ENCODE measurements around the gene TMPRSS13.

TMPRSS13 gene

DNA sequence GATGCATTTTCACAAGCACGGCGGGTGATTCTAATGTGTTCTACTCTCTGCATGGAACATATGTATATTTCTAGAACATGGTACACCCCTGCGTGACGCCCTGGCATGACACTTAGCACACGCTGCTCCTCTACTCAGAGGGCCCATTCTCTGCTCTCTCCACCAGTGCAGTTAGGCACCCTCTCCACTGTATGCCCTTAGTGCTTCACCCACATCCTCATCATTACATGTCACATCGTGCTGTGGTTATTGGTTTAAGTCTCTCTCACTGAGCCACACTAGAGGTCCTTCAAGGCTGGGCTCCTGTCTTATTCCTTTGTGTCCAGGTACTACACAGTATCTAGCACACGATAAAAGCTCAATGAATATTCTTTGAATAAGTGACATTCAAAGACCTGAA, 16.7 kb downstream of the TMPRSS13 start:
- DNase-seq (ENCODE audit: low read depth): no peak

DNA sequence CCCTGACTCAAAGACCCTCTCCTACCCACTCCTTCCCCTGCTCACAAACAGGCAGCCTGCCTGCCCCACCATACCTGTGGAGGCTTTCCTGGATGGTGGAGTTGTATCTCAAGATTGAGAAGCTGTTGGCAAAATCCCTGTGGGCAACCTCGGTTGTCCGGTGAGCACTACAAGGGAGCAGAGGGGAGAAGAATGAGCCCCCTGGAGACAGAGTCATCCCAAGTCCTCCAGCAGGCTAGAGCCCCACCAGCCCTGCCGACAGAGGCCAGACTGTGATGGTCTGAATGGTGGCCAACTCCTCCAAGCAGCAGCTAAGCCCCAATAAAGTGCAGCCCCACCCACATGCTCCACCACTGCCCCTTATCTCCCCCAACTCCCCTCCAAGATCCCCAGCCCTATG, 17.5 kb downstream of the TMPRSS13 start:
- no peak for DNase-seq (ENCODE audit: low read depth)

DNA sequence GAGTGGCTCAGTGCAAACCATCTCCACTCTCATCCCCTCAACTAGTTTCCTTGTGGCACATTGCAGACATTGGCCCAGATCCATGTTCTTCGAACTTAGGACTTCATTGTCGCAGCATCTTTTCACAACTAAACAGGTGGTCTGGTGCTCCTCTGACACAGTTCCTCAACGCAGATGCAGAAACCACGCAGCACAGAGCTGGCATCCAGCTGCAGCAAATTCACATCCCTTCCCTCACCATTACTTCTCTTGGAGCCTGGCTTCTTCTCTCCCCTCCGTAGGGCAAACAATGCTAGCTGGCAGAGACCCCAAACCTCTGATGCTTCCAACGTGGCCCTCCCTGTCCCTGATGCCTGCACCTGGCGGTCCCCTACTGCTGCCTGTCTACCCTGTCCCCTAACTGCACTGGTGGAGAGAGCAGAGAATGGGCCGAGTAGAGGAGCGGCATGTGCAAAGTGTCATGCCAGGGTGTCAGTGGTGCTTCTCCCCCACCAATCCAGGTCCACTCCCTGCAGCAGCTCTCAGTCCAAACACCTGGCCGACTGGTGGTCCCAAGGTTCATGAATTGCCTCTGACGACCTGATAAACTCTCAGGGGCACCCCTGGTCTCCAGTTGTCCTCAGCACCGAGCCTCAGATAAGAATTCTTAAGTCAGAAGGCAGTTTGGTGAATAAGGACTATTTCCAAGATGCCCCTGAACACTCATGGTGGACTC, 18.1 kb downstream of the TMPRSS13 start:
- no peak for DNase-seq (ENCODE audit: low read depth)

DNA sequence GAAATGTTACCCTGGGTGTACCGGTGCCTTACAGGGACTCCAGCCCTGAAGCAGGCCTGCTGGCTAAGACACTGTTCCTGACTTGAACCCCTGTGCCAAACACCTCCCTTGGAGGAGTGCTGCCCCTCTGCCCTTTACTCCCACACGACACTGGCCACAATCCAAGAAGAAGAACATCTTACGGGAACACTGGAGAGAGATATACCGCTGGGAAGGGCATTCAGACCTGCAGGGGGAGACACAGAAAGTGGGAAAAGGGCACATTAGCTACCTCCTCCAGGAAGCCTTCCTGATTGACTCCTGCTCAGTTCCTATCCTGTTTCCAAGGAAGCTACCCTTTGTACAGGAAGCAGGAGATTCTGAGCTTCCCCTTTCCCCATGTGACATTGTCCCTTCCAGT, 18.7 kb downstream of the TMPRSS13 start:
- DNase-seq (ENCODE audit: low read depth): no peak

DNA sequence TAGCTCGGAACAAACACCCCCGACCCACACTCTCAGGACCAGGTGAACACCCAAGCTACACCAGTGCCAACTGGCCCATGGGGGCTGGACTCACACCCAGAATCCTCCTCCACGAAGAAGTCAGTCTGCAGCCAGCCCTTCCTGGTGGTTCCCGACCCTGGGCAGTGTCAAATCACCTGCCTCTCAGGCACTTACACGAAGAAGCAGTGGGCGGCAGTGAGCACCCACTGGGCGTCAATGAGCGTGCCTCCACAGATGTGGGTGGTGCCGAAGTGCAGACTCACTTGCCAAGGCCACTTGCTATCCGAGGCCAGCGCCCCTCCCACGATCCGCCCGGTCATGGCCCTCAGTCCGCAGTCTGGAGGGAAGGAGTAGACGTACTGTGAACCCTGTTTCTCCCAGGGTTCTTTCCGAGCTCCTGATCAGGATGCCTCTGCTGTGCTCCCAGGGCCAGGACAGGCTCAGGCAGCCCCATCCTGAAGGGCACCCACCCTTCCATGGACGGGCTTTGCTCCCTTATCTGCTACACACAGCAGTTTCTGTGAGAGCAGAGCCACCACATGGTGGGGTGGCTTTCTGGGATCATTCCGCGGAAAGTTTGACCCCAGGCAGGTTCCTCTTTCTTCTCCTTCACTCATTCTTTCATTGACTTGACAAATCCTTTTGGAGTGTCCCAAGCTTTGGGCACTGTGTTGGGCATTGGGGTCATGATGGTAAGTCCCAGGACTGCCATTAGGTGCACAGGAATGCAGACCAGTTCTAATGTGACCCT, 19.4 kb downstream of the TMPRSS13 start:
- no peak for DNase-seq (ENCODE audit: low read depth)

DNA sequence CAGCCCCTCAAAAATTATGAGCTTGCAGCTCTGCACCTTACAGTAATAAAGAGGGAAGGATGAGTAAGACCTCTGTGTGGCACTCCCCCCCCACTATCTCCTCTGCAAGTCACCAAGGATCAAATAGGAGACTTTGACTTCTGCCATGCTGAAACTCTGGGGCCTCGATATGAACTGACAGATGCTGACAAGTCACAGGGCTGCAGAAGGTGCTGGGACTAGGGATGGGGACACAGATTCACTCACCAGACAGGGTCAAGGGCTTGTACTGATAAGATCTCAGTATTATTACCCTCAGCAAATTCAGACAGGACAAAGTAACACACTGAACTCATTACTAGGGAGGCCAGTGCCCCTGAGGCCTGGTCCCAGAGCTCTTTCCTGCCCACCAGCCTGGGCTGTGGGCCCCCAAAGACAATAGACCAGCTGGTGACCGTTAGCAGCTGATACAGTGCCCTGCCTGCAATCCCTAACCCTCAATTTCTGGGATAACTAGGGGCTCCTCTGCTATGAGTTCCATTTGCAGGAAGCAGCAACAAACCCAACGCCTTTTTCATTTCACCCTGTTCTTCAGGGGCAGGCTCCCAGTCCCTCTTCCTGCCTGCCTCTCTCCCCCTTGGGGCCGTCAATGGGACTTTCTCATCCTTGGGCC, 20.1 kb downstream of the TMPRSS13 start:
- DNase-seq (ENCODE audit: low read depth): no peak

DNA sequence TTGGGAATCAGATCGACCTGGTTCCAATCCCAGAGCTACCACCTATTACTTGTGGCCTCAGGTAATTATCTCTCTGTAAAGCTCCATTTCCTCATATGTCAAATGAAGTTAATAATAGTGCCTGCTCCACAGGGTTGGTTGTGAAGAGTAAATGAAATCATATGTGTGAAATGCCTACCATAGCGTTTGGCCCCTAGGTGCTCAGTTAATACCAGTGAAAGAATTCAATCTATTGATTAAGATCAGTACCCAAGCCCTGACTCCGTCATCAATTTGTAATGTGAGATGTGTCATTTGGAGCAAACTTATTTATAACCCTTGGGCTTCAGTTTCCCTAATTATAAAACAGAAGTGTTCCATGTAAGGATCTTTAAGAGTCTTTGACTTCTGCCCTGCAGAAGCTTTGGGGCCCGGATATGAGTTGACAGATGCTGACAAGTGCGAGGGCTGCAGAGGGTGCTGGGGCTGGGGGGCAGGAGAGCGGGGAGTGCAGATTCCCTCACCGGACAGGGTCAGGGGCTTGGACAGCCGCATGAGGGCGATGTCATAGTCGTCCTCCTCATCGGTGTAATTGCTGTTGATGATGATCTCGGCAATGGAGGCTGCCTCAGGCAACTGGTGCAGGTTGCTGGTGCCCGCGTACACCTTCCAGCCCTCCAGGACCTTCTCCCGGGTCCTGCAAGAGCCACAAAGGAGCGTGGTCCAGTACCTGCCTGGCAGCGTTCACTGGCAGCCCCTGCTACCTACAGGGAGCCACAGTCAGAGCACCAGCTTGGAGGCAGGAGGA, 20.9 kb downstream of the TMPRSS13 start:
- DNase-seq (ENCODE audit: low read depth): no peak

DNA sequence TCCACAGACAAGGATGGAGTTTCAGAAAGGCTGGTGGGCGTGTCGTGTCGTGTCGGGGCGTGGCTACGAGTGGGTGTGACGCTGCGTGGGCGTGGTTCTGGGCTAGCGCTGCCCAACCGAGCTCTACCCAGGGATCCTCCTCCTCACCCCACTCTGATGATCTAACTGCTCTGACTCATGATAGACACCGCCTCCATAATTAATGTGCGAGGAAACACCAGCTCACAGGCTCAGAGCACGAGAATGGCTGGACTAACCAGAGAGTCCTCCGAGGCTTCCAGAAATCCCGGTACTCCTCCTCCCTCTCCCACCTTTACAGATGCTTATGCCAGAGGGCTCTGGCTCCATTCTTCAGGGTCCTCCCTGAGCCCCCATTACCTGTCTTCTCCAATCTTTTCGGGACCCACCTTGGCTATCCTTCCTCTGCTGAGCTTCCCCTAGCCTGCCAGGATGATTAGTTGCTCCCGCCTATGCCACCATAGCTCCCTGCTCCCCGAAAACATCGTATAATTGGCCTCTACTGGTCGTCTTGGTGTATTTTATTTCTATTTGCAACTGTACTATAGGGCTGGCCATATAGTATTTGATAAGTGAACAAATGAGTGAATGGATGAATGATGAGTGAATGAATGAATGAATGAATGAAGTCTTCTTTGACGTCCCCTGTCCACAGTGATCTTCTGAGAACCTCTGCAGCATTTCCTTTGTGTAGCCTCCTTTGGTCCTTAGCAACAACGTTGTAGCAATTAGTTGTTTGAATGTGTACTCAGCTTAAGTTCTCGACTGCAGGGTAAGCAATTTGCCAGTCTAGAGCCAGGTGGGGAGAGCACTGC, 21.7 kb downstream of the TMPRSS13 start:
- peak; percentile 66 for DNase-seq (ENCODE audit: low read depth)

DNA sequence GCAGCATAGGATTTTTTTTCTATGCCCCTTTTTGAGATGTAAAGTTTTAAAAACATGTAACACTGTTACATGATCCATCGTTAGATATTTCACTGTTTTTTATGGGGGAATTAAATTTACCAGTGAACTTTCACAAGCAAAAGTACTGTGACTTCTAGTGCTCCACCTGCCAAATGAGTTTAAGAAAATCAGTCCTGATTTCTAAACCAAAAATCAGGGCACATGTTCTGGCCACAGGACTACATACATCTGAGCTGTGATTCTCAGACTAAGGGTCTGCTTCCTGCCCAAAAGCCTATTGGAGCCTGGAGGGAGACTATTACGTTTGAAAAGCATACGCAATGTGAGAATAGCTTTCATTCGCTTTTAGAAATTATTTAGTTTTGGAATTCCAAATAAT, 22.5 kb downstream of the TMPRSS13 start:
- no peak for DNase-seq (ENCODE audit: low read depth)

DNA sequence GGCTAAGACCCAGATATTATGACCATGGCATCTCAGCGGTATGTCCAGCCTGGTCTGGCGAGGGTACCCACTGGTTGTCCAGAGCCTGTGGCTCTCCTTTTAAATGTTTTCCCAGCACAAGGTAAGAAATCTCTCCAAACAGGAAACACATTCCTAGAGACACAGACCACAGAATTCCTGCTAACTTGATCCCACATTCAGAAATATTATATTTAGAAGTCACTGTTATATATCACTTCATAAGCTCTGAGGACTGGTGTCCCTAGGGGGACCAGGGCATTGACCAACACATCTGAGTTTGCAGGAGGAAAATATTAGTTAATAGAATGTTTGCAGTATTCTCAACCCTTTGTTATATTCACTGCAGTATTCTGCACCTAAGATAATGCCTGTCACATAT, 23.1 kb downstream of the TMPRSS13 start:
- DNase-seq (ENCODE audit: low read depth): no peak

DNA sequence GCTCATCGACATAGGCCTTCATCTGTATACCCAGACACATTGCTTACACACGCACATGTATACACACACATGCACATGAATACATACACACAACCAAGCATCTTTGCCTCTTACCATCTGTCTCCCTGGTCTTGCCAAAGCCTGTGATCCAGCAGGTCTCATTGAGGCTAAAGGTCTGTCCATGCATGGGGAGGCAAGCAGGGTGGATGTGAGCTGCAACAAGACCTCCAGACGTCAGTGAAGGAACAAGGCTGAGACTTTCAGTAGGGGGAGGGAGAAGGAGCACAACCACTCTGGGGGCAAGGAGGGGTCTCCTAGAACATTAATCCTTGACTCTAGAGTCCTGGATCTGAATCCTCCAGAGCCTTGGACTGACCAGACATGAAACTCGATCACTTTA, 23.7 kb downstream of the TMPRSS13 start:
- no peak for DNase-seq (ENCODE audit: low read depth)

DNA sequence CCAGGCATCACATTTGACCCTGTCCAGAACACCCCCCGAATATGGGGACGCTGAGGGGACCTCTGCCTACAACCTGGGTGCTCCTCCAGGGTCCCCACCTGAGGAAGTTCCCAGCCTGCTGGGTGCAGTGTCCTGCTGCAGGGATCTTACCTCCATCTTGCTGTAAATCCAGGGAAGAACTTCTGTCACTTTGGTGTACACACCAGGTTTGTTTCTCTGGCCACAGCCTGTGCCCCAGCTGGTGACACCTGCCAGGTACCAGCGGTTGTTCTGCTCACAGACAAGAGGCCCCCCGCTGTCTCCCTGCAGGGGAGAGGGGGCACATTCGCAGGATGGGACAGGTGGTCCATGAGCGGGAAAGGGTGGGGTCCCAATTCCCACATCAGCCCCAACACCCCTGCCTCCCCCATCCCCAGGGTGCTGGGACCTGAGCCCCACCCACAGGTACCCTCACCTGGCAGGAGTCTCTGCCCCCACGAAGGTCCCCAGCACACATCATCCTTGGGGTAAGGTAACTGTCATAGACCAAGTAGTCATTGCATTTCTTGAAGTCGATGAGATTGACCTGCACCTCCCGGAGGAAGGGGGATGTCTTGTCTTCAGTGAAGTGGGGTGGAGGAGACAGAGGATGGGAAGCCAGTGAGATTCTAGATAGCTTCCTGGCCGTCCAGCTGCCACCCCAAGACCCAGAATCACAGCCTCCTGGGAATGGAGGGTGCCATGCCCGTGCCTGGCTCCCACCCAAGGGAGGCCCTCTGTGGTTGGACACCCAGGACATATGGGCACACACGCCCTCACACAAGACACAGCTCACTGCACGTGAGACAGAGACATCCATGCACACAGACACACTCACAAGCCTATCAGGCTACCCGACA, 25.5 kb downstream of the TMPRSS13 start:
- DNase-seq (ENCODE audit: low read depth): no peak

DNA sequence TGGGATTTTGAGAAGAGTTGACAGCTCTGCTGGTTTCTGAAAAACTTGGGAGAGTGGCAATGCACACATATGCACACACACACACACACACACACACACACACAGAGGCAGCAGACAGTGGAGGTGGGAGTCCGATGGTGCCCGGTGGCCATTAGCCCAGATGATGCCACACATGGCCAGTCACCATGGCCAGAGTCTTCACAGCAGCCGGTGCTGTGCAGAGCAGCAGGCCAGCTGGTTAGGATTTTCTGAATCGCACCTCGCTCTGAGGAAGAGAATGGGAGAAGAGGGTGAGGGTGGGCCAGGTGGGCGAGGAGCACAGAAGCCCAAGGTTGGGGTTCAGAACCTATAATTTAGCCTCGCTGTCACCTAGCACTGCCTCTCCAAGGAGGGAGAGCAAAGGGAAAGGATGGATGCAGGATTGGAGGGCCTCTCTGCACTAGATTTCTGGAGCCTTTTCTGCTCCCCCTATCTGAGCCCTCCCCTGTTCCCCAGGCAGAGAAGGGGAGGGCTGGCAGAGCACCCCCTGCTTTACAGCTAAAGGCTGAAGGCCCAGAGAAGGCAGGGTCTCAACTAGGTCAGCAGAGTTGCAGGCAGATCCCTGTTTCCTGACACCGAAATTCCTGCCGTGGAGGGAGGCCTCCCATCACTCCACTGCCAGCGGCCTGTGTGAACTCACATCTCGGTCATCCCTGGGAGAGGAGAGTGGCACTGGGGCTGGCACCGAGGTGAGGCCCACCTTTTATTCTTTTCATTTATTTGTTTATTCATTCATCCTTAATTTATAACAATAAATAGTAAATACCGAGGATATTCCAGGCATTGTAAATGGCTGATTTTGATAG, 27.0 kb downstream of the TMPRSS13 start:
- DNase-seq (ENCODE audit: low read depth): no peak

DNA sequence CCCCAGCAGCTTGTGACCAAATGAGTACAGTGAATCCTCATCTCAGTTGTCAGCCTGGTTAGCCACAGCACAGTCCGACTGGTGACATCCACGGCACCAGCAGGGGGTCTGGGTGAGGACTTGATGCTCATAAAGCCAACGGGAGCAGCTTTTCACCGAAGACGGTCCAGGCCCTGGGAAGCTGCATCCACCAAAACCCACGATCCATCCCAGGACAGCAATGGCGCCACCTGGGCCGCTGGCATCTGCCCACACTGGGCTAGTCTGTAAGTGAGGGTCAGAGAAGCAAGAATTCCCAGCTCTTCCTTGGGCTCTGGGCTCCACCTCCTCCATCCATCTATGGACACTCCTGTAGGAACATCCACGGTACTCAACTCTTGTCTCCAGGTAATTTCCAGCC, 27.6 kb downstream of the TMPRSS13 start:
- no peak for DNase-seq (ENCODE audit: low read depth)

DNA sequence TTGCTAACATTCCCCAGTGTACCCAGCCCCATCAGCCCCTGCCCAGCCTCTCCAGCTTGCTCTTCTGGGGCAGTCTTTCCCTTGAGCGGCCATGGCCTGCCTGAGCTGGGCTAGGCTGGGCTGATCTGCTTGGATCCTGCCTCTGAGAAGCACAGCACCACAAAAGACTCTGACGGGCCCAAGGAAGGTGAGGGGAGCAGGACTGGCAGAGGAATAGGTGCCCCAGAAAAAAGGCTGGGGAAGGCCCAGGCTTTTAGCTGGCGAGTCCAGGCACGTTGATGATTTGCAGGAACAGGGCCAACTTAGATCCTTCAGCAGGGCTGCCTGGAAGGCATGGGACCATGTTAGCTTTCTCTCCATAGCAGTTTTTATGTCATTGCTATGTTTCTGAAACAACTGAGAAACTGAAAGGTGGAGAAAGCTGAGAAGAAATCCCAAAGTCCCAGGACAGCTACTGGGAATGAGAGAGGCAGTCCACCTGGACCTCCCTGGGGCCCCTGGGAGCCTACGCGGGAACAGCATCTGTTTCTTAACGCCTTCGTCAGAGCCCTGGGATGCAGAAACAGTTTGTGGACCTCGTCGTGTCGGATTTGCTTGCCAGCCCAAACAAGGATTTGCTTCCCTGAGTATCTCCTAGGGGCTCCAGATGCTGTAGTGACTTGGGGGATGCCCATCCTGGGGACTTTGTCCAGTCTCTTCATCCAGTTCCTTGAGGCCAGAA, 28.3 kb downstream of the TMPRSS13 start:
- no peak for DNase-seq (ENCODE audit: low read depth)

DNA sequence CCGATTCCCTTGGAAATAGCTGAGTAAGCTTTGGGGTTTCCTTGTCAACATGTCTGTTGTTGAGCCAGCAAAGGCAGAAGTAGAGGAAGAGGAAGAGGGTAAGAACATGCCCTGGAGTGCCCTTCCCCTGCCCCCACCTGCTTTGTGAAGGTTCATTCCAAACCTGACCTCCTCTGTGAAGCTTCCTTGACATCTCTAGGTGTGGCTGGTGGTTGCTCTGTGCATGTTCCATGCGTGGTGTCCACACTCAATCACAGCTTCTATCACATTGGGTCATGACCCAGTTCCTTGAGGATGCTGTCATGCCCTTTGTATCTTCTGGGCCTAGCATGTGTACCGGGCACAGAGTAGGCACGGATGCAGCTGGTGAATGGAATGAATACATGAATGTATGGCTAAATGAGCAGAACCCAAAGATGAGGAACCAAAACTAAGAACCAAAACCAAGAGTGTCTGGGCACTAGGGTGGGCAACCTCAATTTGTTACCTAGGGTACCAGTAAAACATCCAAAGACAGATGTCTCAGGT, 29.0 kb downstream of the TMPRSS13 start:
- DNase-seq (ENCODE audit: low read depth): no peak

DNA sequence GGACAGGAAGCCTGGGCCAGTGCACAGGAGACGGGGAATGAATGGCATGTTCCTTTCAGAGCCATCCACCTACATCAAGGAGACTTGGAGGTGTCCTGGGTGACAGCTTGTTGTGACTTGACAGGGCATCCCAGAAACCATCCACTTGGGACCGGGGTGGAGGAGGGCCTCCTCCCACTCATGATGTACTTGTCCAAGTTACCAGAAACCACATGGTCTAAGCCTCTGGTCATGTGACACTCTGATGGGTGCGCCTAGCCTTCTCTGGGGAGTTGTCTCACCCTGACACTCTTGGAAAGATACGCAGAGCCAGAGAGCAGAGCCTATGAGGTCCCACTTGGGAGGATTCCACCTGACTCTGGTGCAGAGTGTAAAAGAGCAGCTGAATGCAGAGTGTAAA, 31.1 kb downstream of the TMPRSS13 start:
- DNase-seq (ENCODE audit: low read depth): no peak

DNA sequence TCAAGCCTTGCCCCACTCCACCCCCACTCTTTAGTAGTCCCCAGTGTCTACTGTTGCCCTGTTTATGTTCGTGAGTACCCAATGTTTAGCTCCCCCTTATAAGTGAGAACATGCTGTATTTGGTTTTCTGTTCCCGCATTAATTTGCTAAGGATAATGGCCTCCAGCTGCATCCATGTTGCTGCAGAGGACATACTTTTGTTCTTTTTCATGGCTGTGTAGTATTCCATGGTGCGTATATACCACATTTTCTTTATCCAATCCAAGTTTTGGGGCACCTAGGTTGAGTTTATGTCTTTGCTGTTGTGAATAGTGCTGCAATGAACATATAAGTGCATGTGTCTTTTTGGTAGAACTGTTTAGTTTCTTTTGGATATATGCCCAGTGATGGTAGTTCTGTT, 36.6 kb downstream of the TMPRSS13 start:
- no peak for DNase-seq (ENCODE audit: low read depth)

DNA sequence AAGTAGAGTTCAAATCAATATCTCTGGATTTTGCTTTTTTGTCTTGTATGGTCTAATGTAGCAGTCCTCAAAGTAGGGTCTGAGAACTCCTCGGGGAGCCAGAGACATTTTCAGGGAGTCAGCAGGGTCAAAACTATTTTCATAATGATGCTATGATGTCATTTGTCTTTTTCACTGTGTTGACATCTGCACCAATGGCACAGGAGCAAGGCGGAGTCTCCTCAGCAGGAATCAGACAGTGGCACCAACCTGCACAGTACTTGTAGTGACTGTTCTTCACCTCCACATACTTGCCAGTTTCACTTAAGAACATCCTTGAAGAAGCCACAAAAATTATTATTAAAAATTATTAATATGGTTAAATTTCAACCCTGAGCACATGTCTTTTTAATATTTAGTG, 37.8 kb downstream of the TMPRSS13 start:
- no peak for DNase-seq (ENCODE audit: low read depth)

Measured in HS-5 (cell line).